Measurements from ENCODE around the gene CBX7.

The CBX7 gene

GRCh38 chr22:39134366-39135091, 18.0 kb downstream of the CBX7 start:
- no peak overlapping the region for H3K4me3 ChIP-seq (ENCODE audit: low read depth, low read length)
- no peak for TF ChIP-seq CTCF (IDR thresholded peaks at IDR 0.05; ENCODE audit: borderline replicate concordance, insufficient read depth, low read depth, low read length)

- TF ChIP-seq CTCF (IDR thresholded peaks at IDR 0.05; ENCODE audit: borderline replicate concordance, insufficient read depth, low read depth, low read length): no peak
- no peak overlapping the region for H3K4me3 ChIP-seq (ENCODE audit: low read depth, low read length)
Measured at GRCh38 chr22:39133871-39134270, 18.6 kb downstream of the CBX7 start.

- no peak overlapping the region for H3K4me3 ChIP-seq (ENCODE audit: low read depth, low read length)
- no peak for TF ChIP-seq CTCF (IDR thresholded peaks at IDR 0.05; ENCODE audit: borderline replicate concordance, insufficient read depth, low read depth, low read length)
Measured at GRCh38 chr22:39132871-39133524, 19.5 kb downstream of the CBX7 start.

GRCh38 chr22:39132281-39132680, 20.2 kb downstream of the CBX7 start:
- no peak overlapping the region for H3K4me3 ChIP-seq (ENCODE audit: low read depth, low read length)
- no peak for TF ChIP-seq CTCF (IDR thresholded peaks at IDR 0.05; ENCODE audit: borderline replicate concordance, insufficient read depth, low read depth, low read length)

- no peak overlapping the region for H3K4me3 ChIP-seq (ENCODE audit: low read depth, low read length)
- TF ChIP-seq CTCF (IDR thresholded peaks at IDR 0.05; ENCODE audit: borderline replicate concordance, insufficient read depth, low read depth, low read length): no peak
Measured at GRCh38 chr22:39130892-39131855, 21.3 kb downstream of the CBX7 start.

GRCh38 chr22:39130152-39130704, 22.3 kb downstream of the CBX7 start:
- TF ChIP-seq CTCF (IDR thresholded peaks at IDR 0.05; ENCODE audit: borderline replicate concordance, insufficient read depth, low read depth, low read length): no peak
- no peak overlapping the region for H3K4me3 ChIP-seq (ENCODE audit: low read depth, low read length)

All from GM12875 (cell line).